Liver (tissue), 9 donors: ENCODE measurements around the gene PNMA8B. TPM values are rescaled to one million over a fixed set of nuclear protein-coding genes. Genes with fewer than 3 reads are reported as not detected.

Experiments
- DNase-seq: peaks from one replicate; pipeline ENCODE4 v3.0.0-alpha.2; 2017; ENCODE audit warnings: low spot score
- H3K27ac ChIP-seq, 2 donors: one replicate each; pipeline ENCODE4 v1.7.0; 2013; ENCODE audit warnings: inconsistent platforms in 2 of 2, low read length in 2 of 2, control low read depth in 1 of 2, low read depth in 1 of 2, mild to moderate bottlenecking in 1 of 2
- H3K27me3 ChIP-seq, 4 donors: one replicate each; pipeline versions ENCODE4 v1.6.1 to v1.7.0; 2013; ENCODE audit warnings: low read length in 3 of 4, inconsistent platforms in 1 of 4, mild to moderate bottlenecking in 1 of 4, moderate library complexity in 1 of 4; ENCODE audit not compliant: control insufficient read depth in 4 of 4, insufficient read depth in 4 of 4
- H3K36me3 ChIP-seq, 4 donors: one replicate each; pipeline versions ENCODE4 v1.6.1 to v1.7.0; 2013; ENCODE audit warnings: low read length in 3 of 4, mild to moderate bottlenecking in 3 of 4, low read depth in 1 of 4, moderate library complexity in 1 of 4; ENCODE audit not compliant: control insufficient read depth in 4 of 4, insufficient read depth in 3 of 4
- H3K4me1 ChIP-seq, 4 donors: one replicate each; pipeline versions ENCODE4 v1.6.1 to v1.7.0; 2013; ENCODE audit warnings: low read length in 3 of 4, mild to moderate bottlenecking in 3 of 4, moderate library complexity in 1 of 4; ENCODE audit not compliant: control insufficient read depth in 4 of 4, insufficient read depth in 4 of 4
- H3K4me3 ChIP-seq, 3 donors: one replicate each; pipeline versions ENCODE4 v1.6.1 to v1.7.0; 2013; ENCODE audit warnings: low read length in 3 of 3, control low read depth in 1 of 3, low read depth in 1 of 3, mild to moderate bottlenecking in 1 of 3
- H3K9ac ChIP-seq, 2 donors: one replicate each; pipeline ENCODE4 v1.7.0; 2013; ENCODE audit warnings: low read length in 2 of 2, mild to moderate bottlenecking in 2 of 2, moderate library complexity in 2 of 2, control low read depth in 1 of 2, low read depth in 1 of 2
- H3K9me3 ChIP-seq, 4 donors: one replicate each; pipeline versions ENCODE4 v1.6.1 to v1.7.0; 2013; ENCODE audit warnings: low read length in 3 of 4; ENCODE audit not compliant: control insufficient read depth in 4 of 4
- EGR1 ChIP-seq, 2 donors: IDR thresholded peaks; 2 replicates each; pipeline ENCODE4 v1.6.1; 2016 to 2018; ENCODE audit warnings: antibody characterized with exemption in 2 of 2, low read depth in 2 of 2
- FOXA1 ChIP-seq: IDR thresholded peaks from 2 replicates; pipeline ENCODE4 v1.6.1; 2016; ENCODE audit warnings: antibody characterized with exemption
- FOXA2 ChIP-seq: IDR thresholded peaks from 2 replicates; pipeline ENCODE4 v1.6.1; 2016; ENCODE audit warnings: antibody characterized with exemption
- GABPA ChIP-seq, 2 donors: IDR thresholded peaks in 1 of 2; conservative IDR thresholded peaks in 1 of 2; 2 replicates each; pipeline ENCODE4 v1.6.1; 2016; ENCODE audit warnings: antibody characterized with exemption in 2 of 2, mild to moderate bottlenecking in 1 of 2, moderate library complexity in 1 of 2
- HNF4G ChIP-seq: IDR thresholded peaks from 2 replicates; pipeline ENCODE4 v1.6.1; 2016; ENCODE audit warnings: antibody characterized with exemption
- JUND ChIP-seq, 2 donors: IDR thresholded peaks; 2 replicates each; pipeline ENCODE4 v1.6.1; 2016; ENCODE audit warnings: antibody characterized with exemption in 2 of 2
- NR2F2 ChIP-seq: IDR thresholded peaks from 2 replicates; pipeline ENCODE4 v1.6.1; 2016; ENCODE audit warnings: antibody characterized with exemption
- RAD21 ChIP-seq, 2 donors: IDR thresholded peaks; 2 replicates each; pipeline ENCODE4 v1.6.1; 2016; ENCODE audit warnings: antibody characterized with exemption in 2 of 2, mild to moderate bottlenecking in 2 of 2
- SP1 ChIP-seq: IDR thresholded peaks from 2 replicates; pipeline ENCODE4 v1.6.1; 2018; ENCODE audit warnings: antibody characterized with exemption, mild to moderate bottlenecking
- TAF1 ChIP-seq: conservative IDR thresholded peaks from 2 replicates; pipeline ENCODE4 v1.6.1; 2016; ENCODE audit warnings: antibody characterized with exemption, mild to moderate bottlenecking
- YY1 ChIP-seq: IDR thresholded peaks from 2 replicates; pipeline ENCODE4 v1.6.1; 2016; ENCODE audit warnings: antibody characterized with exemption, mild to moderate bottlenecking
- ZBTB33 ChIP-seq: IDR thresholded peaks from 2 replicates; pipeline ENCODE4 v1.6.1; 2016; ENCODE audit warnings: antibody characterized with exemption
- WGBS: extraction: QIAGEN DNeasy Blood & Tissue Kit; methylation state at CpG from one replicate; pipeline ENCODE4 v1.1.7; 2013; 5-methylcytosine and 5-hydroxymethylcytosine counted together
- polyA plus RNA-seq, 2 donors: library from polyadenylated mRNA; stranded (reverse) in 1 of 2; unstranded in 1 of 2; fragments of 200-250 nt in 1 of 2; fragments of >200 nt in 1 of 2; fragmentation: Nextera tagmentation in 1 of 2; extraction: Ambion mirVana in 1 of 2; gene quantifications; one replicate each; pipeline versions ENCODE4 v1.2.1 to v1.2.3, GENCODE V29; 2013 to 2015
- total RNA-seq, 2 donors: library from RNA; depleted of rRNA; stranded (reverse); fragments of >200 nt; gene quantifications; one replicate each; pipeline ENCODE4 v1.2.3, GENCODE V29; 2014
- TF ChIP-seq, protein P1 (sequence below): IDR thresholded peaks from 2 replicates; pipeline ENCODE4 v1.6.1; 2016; ENCODE audit warnings: antibody characterized with exemption
- TF ChIP-seq, protein P2 (sequence below): fragments of 150-350 bp; IDR thresholded peaks from 2 replicates; pipeline ENCODE4 v1.5.1; 2017; ENCODE audit warnings: improper control_type of control experiment, low read depth, low read length; ENCODE audit not compliant: missing input control
- TF ChIP-seq, protein P3 (sequence below): IDR thresholded peaks from 2 replicates; pipeline ENCODE4 v1.6.1; 2016; ENCODE audit warnings: antibody characterized with exemption
- donor health status: healthy.
- donor health status: healthy.
- donor health status: healthy.
- donor health status: healthy.
- donor health status: healthy.

Gene PNMA8B
- total and polyA plus RNA-seq, 4 donors: 0.15 to 0.59 (median 0.39) TPM

GRCh38 chr19:46451352-46451751, 44.3 kb downstream of the PNMA8B start:
- DNase-seq: no peak
- Histone ChIP-seq H3K36me3 (no peaks in the 10 kb centered on the region), H3K4me1 (no peaks in the 10 kb centered on the region), H3K27ac (no peak overlapping the region), H3K9me3 (no peaks in the 10 kb centered on the region), H3K27me3 (no peaks in the 10 kb centered on the region), H3K4me3 (no peak overlapping the region), H3K9ac (no peak overlapping the region)
- no peak for TF ChIP-seq SP1
- no peak for TF ChIP-seq ZBTB33
- no peak for TF ChIP-seq HNF4G
- TF ChIP-seq, protein P1, sequence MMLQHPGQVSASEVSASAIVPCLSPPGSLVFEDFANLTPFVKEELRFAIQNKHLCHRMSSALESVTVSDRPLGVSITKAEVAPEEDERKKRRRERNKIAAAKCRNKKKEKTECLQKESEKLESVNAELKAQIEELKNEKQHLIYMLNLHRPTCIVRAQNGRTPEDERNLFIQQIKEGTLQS: no peak
- TF ChIP-seq FOXA2: no peak
- 80% methylated on average over 6 of the region's 6 CpGs for WGBS

- H3K27me3 ChIP-seq: no peaks in the 10 kb centered on the region
- no peaks in the 10 kb centered on the region for H3K9me3 ChIP-seq
- no peak for DNase-seq
- no peak for TF ChIP-seq SP1
- TF ChIP-seq YY1: no peak
- no peak for TF ChIP-seq FOXA2
- TF ChIP-seq, protein P2, sequence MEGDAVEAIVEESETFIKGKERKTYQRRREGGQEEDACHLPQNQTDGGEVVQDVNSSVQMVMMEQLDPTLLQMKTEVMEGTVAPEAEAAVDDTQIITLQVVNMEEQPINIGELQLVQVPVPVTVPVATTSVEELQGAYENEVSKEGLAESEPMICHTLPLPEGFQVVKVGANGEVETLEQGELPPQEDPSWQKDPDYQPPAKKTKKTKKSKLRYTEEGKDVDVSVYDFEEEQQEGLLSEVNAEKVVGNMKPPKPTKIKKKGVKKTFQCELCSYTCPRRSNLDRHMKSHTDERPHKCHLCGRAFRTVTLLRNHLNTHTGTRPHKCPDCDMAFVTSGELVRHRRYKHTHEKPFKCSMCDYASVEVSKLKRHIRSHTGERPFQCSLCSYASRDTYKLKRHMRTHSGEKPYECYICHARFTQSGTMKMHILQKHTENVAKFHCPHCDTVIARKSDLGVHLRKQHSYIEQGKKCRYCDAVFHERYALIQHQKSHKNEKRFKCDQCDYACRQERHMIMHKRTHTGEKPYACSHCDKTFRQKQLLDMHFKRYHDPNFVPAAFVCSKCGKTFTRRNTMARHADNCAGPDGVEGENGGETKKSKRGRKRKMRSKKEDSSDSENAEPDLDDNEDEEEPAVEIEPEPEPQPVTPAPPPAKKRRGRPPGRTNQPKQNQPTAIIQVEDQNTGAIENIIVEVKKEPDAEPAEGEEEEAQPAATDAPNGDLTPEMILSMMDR: no peak
- TF ChIP-seq ZBTB33: no peak
- no peak for TF ChIP-seq GABPA (IDR thresholded peaks at IDR 0.05 in 1 of 2, conservative IDR thresholded peaks at IDR 0.05 in 1 of 2)
- no peak for TF ChIP-seq TAF1
- TF ChIP-seq JUND (IDR thresholded peaks at IDR 0.05): no peak
- TF ChIP-seq NR2F2: no peak
- H3K36me3 ChIP-seq: no peaks in the 10 kb centered on the region
- H3K9ac ChIP-seq: no peak overlapping the region
- H3K27ac ChIP-seq: no peak overlapping the region
- H3K4me3 ChIP-seq: no peak overlapping the region
- 80% methylated on average over 5 of the region's 5 CpGs for WGBS
- no peaks in the 10 kb centered on the region for H3K4me1 ChIP-seq
Measured at GRCh38 chr19:46450737-46451136, 44.9 kb downstream of the PNMA8B start.

DNA sequence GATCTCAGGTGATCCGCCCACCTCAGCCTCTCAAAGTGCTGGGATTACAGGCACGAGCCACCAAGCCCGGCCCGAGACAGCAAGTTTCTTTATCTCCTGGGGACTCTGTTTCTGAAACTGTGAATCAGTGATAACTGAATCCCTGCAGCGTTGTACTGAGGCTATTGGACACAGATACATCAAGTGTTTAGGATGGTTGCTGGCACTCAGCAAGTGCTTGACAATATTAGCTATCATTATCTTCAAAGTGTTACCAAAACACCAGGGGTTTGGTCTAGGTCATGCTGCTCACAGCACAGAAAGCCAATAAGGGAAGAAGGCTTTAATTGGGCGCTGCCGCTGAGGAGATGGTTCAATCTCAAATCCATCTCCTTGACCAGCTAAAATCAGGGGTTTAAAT, 46.4 kb downstream of the PNMA8B start:
- TF ChIP-seq HNF4G (no peak), FOXA1 (no peak), NR2F2 (no peak), SP1 (no peak), JUND (IDR thresholded peaks at IDR 0.05) (no peak), ZBTB33 (no peak), TAF1 (no peak), EGR1 (IDR thresholded peaks at IDR 0.05; ENCODE audit: low read depth in 2 of 2) (no peak), FOXA2 (no peak), RAD21 (IDR thresholded peaks at IDR 0.05) (no peak)
- TF ChIP-seq, protein P1: no peak
- TF ChIP-seq, protein P3, sequence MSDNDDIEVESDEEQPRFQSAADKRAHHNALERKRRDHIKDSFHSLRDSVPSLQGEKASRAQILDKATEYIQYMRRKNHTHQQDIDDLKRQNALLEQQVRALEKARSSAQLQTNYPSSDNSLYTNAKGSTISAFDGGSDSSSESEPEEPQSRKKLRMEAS: no peak
- Histone ChIP-seq H3K36me3 (no peaks in the 10 kb centered on the region), H3K27ac (no peak overlapping the region), H3K9me3 (no peaks in the 10 kb centered on the region), H3K4me3 (no peak overlapping the region), H3K4me1 (no peaks in the 10 kb centered on the region), H3K27me3 (no peaks in the 10 kb centered on the region), H3K9ac (no peak overlapping the region)
- WGBS: 57% methylated on average over 7 of the region's 7 CpGs
- DNase-seq: no peak
